Tibial nerve (tissue), 4 donors: Measurements from ENCODE around the gene NR3C1.

Source experiments
- EP300 ChIP-seq, 2 donors: sonication (generic); formaldehyde crosslinking; IDR thresholded peaks; one replicate each; pipeline ENCODE4 v1.6.1; 2017; ENCODE audit warnings: antibody characterized with exemption in 2 of 2, mild to moderate bottlenecking in 1 of 2
- POLR2A ChIP-seq, 2 donors: fragments of 450-650 bp; IDR thresholded peaks; one replicate each; pipeline ENCODE4 v1.6.1; 2017; ENCODE audit warnings: antibody characterized with exemption in 2 of 2, mild to moderate bottlenecking in 2 of 2, moderate library complexity in 2 of 2
- TF ChIP-seq, protein P1 (sequence below), 5 experiments: fragments of 200-600 bp in 3 of 5; fragments of 450-650 bp in 2 of 5; sonication (generic) in 3 of 5; IDR thresholded peaks; one replicate each; pipeline ENCODE4 v1.5.1; 2016 to 2019; ENCODE audit warnings: antibody characterized with exemption in 5 of 5, mild to moderate bottlenecking in 3 of 5, moderate library complexity in 2 of 5

DNA sequence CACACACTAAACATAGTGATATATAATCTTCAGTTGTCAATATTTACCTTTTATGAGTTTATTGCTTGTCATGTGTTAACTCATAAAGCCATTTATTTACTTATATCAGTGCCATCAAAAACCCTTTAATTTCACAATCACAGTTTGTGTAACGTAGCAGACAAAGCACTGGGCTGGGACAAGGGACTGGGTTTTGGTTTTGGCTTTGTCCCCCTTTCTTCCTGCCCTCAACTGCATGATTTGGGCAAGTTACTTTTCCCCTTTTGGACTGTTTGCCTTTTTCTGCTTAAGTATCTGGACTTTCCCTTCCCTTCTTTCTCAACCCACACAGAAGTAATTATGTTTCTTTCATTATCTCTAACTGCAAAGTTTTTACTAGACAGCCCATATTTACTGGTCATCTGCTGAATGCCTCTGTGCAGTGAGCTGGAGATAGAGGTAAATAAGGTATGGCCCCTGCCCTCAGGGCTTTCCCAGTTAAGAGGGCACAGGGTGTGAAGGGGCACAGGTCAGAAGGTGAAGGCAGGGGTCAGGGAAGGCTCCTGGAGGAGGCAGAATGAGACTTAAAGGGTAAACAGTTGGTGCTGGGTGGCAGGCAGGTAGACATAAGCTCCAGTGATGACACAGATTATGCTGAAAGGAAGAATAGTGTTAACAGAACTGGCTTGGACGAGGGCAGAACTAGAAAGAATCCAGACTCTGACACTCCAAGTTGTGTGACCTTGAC, 14.8 kb upstream of the NR3C1 start:
- TF ChIP-seq, protein P1, sequence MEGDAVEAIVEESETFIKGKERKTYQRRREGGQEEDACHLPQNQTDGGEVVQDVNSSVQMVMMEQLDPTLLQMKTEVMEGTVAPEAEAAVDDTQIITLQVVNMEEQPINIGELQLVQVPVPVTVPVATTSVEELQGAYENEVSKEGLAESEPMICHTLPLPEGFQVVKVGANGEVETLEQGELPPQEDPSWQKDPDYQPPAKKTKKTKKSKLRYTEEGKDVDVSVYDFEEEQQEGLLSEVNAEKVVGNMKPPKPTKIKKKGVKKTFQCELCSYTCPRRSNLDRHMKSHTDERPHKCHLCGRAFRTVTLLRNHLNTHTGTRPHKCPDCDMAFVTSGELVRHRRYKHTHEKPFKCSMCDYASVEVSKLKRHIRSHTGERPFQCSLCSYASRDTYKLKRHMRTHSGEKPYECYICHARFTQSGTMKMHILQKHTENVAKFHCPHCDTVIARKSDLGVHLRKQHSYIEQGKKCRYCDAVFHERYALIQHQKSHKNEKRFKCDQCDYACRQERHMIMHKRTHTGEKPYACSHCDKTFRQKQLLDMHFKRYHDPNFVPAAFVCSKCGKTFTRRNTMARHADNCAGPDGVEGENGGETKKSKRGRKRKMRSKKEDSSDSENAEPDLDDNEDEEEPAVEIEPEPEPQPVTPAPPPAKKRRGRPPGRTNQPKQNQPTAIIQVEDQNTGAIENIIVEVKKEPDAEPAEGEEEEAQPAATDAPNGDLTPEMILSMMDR (IDR thresholded peaks at IDR 0.05): no peak
- TF ChIP-seq POLR2A (IDR thresholded peaks at IDR 0.05): no peak
- no peak for TF ChIP-seq EP300 (IDR thresholded peaks at IDR 0.05)
